HEK293T (cell line): ENCODE measurements around the gene ANKS1A.

Experiments
- CTCF ChIA-PET: fragments of 350-600 bp; formaldehyde crosslinking; extraction: SDS; loops from one replicate; lab custom pipeline; 2021; ENCODE audit warnings: antibody characterized with exemption, inconsistent platforms; lab: Yijun Ruan, JAX
- POLR2A ChIA-PET: fragments of 350-600 bp; formaldehyde crosslinking; extraction: SDS; loops from one replicate; lab custom pipeline; 2020; ENCODE audit warnings: antibody characterized with exemption, inconsistent platforms; lab: Yijun Ruan, JAX
- DNase-seq: peaks from one replicate; pipeline ENCODE4 v3.0.0; 2012; ENCODE audit warnings: mixed read lengths; ENCODE audit errors: extremely low spot score
- ARNT ChIP-seq: fragments of 450-650 bp; IDR thresholded peaks from 2 replicates; pipeline ENCODE4 v1.6.1; 2017; ENCODE audit warnings: mild to moderate bottlenecking
- BHLHE40 ChIP-seq: fragments of 450-650 bp; IDR thresholded peaks from 2 replicates; pipeline ENCODE4 v1.6.1; 2016; ENCODE audit warnings: mild to moderate bottlenecking, moderate library complexity, borderline replicate concordance
- CTBP1 ChIP-seq: fragments of 450-650 bp; IDR thresholded peaks from 2 replicates; pipeline ENCODE4 v1.6.1; 2016; ENCODE audit warnings: borderline replicate concordance
- ELF4 ChIP-seq: fragments of 450-650 bp; IDR thresholded peaks from 2 replicates; pipeline ENCODE4 v1.6.1; 2017; ENCODE audit warnings: antibody characterized with exemption
- FOXA1 ChIP-seq: fragments of 450-650 bp; IDR thresholded peaks from 2 replicates; pipeline ENCODE4 v1.6.1; 2016; ENCODE audit warnings: mild to moderate bottlenecking
- FOXK2 ChIP-seq: fragments of 450-650 bp; IDR thresholded peaks from 2 replicates; pipeline ENCODE4 v1.6.1; 2016; ENCODE audit warnings: mild to moderate bottlenecking
- FOXM1 ChIP-seq: fragments of 450-650 bp; IDR thresholded peaks from 2 replicates; pipeline ENCODE4 v1.6.1; 2017; ENCODE audit warnings: mild to moderate bottlenecking, borderline replicate concordance
- HDGF ChIP-seq: fragments of 450-650 bp; IDR thresholded peaks from 2 replicates; pipeline ENCODE4 v1.6.1; 2017; ENCODE audit warnings: antibody characterized with exemption, borderline replicate concordance
- L3MBTL2 ChIP-seq: fragments of 450-650 bp; conservative IDR thresholded peaks from 2 replicates; pipeline ENCODE4 v1.6.1; 2016; ENCODE audit warnings: mild to moderate bottlenecking
- LEF1 ChIP-seq: fragments of 450-650 bp; IDR thresholded peaks from 2 replicates; pipeline ENCODE4 v1.6.1; 2017; ENCODE audit warnings: mild to moderate bottlenecking, borderline replicate concordance
- NFRKB ChIP-seq: fragments of 450-650 bp; IDR thresholded peaks from 2 replicates; pipeline ENCODE4 v1.6.1; 2016; ENCODE audit warnings: mild to moderate bottlenecking, moderate library complexity
- PKNOX1 ChIP-seq: fragments of 450-650 bp; IDR thresholded peaks from 2 replicates; pipeline ENCODE4 v1.6.1; 2016
- SP1 ChIP-seq: fragments of 450-650 bp; IDR thresholded peaks from 2 replicates; pipeline ENCODE4 v1.6.1; 2017
- SUZ12 ChIP-seq: fragments of 450-650 bp; IDR thresholded peaks from 2 replicates; pipeline ENCODE4 v1.6.1; 2016; ENCODE audit warnings: mild to moderate bottlenecking
- TARDBP ChIP-seq: fragments of 450-650 bp; IDR thresholded peaks from 2 replicates; pipeline ENCODE4 v1.6.1; 2016
- ZNF384 ChIP-seq: fragments of 450-650 bp; IDR thresholded peaks from 2 replicates; pipeline ENCODE4 v1.6.1; 2016

Gene ANKS1A

GRCh38 chr6:35008858-35009257, 119.8 kb downstream of the ANKS1A start:
- CTCF ChIA-PET, result no interaction called here
- POLR2A ChIA-PET, result no interaction called here

GRCh38 chr6:35011096-35012041, 122.3 kb downstream of the ANKS1A start:
- TF ChIP-seq BHLHE40 (no peak), FOXM1 (no peak), SP1 (no peak), NFRKB (no peak), FOXK2 (no peak), SUZ12 (no peak), LEF1 (no peak), L3MBTL2 (no peak), CTBP1 (no peak), HDGF (no peak)
- ChIA-PET POLR2A (no interaction called here), CTCF (interaction anchor here (0.8 to 2.1 kb wide), 2 partner anchors 22 to 24 kb away, joined by 3 to 6 read pairs; no protein-coding TSS in a partner anchor)
- no peak for DNase-seq

More at GRCh38 chr6:35008858-35009257, 119.8 kb downstream of the ANKS1A start:
- TF ChIP-seq FOXM1, result no peak
- no peak for TF ChIP-seq FOXK2
- TF ChIP-seq CTBP1, result no peak
- TF ChIP-seq ZNF384, result no peak
- no peak for TF ChIP-seq ARNT
- TF ChIP-seq TARDBP, result no peak
- no peak for TF ChIP-seq LEF1
- no peak for TF ChIP-seq NFRKB
- TF ChIP-seq SP1, result no peak
- no peak for TF ChIP-seq SUZ12
- no peak for TF ChIP-seq FOXA1
- no peak for DNase-seq

- CTCF ChIA-PET, result no interaction called here
- TF ChIP-seq TARDBP, result no peak
- no peak for TF ChIP-seq FOXM1
- TF ChIP-seq SP1, result no peak
- TF ChIP-seq CTBP1, result no peak
- TF ChIP-seq LEF1, result no peak
- no peak for TF ChIP-seq HDGF
- no peak for TF ChIP-seq FOXK2
- TF ChIP-seq L3MBTL2, result no peak
- no peak for TF ChIP-seq PKNOX1
- no peak for TF ChIP-seq BHLHE40
- no peak for TF ChIP-seq ELF4
- TF ChIP-seq FOXA1, result no peak
- no peak for TF ChIP-seq NFRKB
- TF ChIP-seq SUZ12, result no peak
- TF ChIP-seq ZNF384, result no peak
- TF ChIP-seq ARNT, result no peak
- POLR2A ChIA-PET, result interaction anchor here (1.1 kb wide), 1 partner anchor 10 kb away, joined by 3 read pairs; no protein-coding TSS in a partner anchor
- DNase-seq, result no peak
Observed at GRCh38 chr6:35013701-35014100, 124.6 kb downstream of the ANKS1A start.

GRCh38 chr6:35014341-35014740, 125.3 kb downstream of the ANKS1A start:
- TF ChIP-seq ARNT, result no peak
- no peak for TF ChIP-seq HDGF
- TF ChIP-seq FOXK2, result no peak
- no peak for TF ChIP-seq LEF1
- no peak for TF ChIP-seq CTBP1
- ChIA-PET CTCF (interaction anchor here (0.6 kb wide), 1 partner anchor 1392 kb away, joined by 3 read pairs; no protein-coding TSS in a partner anchor), POLR2A (interaction anchor here (1.1 kb wide), 1 partner anchor 9 kb away, joined by 3 read pairs; no protein-coding TSS in a partner anchor)
- no peak for DNase-seq

- DNase-seq, result no peak
- no peak for TF ChIP-seq ARNT
- no peak for TF ChIP-seq SP1
- TF ChIP-seq L3MBTL2, result no peak
- TF ChIP-seq LEF1, result no peak
- no peak for TF ChIP-seq NFRKB
- no peak for TF ChIP-seq FOXA1
- no peak for TF ChIP-seq TARDBP
- TF ChIP-seq HDGF, result no peak
- TF ChIP-seq CTBP1, result no peak
- TF ChIP-seq ELF4, result no peak
- TF ChIP-seq PKNOX1, result no peak
- TF ChIP-seq SUZ12, result no peak
- no peak for TF ChIP-seq BHLHE40
- ChIA-PET CTCF (interaction anchor here (0.6 kb wide), 1 partner anchor 1393 kb away, joined by 3 read pairs; no protein-coding TSS in a partner anchor), POLR2A (interaction anchor here (1.1 kb wide), 1 partner anchor 9 kb away, joined by 3 read pairs; no protein-coding TSS in a partner anchor)
Observed at GRCh38 chr6:35014786-35015185, 125.7 kb downstream of the ANKS1A start.

GRCh38 chr6:35015476-35015875, 126.4 kb downstream of the ANKS1A start:
- ChIA-PET CTCF (interaction anchor here (0.6 kb wide), 2 partner anchors 100 to 104 kb away, joined by 3 read pairs; no protein-coding TSS in a partner anchor), POLR2A (no interaction called here)
- DNase-seq, result no peak
- TF ChIP-seq FOXM1 (no peak), SP1 (no peak), FOXA1 (no peak), TARDBP (no peak), HDGF (no peak), L3MBTL2 (no peak), ELF4 (no peak), PKNOX1 (no peak), ZNF384 (no peak), NFRKB (no peak), BHLHE40 (no peak), SUZ12 (no peak), LEF1 (no peak)
